Left forelimb (tissue), 1 donor: Measurements from ENCODE around the gene ZNRF4.
A peak's percentile ranks its signal among the peaks of the same experiment; 100 is the strongest.

Experiments
- DNase-seq: peaks from one replicate; pipeline ENCODE4 v3.0.0-alpha.2; 2018; ENCODE audit warnings: low spot score

Gene ZNRF4

DNA sequence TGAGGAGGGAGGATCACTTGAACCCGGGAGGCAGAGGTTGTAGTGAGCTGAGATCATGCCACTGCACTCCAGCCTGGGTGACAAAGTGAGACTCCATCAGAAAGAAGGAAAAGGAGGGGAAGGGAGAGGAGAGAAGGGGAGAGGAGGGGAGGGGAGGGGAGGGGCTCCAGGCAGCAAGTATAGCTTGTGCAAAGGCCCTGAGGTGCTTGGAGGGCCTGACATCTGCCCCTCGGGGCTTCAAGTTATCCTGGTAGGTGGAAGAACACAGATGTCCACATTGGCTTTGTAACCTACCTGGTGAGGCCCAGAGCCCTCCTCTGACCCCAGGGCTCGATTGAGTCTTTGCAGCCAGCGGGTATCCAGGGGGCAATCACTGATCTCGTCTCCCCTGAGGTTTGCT is 11.5 kb upstream of the ZNRF4 start:
- no peak for DNase-seq

DNA sequence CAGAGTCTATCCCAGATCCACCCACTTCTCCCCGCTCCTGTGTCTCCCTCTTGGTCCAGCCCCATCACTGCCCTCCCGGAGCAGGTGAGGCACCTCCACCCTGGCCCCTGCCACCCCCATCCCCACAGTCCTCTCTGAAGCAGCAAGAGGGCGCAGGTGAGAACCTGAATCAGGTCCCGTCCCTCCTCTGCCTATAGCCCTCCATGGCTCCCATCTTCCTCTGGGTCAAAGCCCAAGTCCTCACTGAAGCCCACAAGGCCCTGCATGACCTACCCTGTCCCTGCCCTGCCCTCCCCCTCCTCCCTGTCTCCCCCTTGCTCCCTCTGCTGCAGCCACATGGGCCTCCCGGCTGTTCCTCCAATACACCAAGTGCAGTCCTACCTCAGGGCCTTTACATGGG is 10.8 kb upstream of the ZNRF4 start:
- no peak for DNase-seq

DNA sequence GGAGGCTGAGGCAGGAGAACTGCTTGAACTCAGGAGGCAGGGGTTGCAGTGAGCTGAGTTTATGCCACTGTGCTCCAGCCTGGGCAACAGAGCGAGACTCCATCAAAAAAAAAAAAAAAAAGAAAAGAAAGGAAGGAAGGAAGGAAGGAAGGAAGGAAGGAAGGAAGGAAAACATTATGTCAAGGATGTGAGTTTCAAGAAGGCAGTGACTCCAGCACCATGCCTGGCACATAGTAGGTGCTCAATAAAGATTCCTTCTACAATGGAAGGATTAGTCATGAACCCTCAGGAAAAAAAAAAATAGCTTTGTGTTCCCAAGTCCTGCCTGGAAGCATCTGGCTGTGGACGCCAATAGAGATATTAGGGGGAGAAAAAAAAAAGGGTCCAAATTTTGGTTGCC is 10.1 kb upstream of the ZNRF4 start:
- no peak for DNase-seq

DNA sequence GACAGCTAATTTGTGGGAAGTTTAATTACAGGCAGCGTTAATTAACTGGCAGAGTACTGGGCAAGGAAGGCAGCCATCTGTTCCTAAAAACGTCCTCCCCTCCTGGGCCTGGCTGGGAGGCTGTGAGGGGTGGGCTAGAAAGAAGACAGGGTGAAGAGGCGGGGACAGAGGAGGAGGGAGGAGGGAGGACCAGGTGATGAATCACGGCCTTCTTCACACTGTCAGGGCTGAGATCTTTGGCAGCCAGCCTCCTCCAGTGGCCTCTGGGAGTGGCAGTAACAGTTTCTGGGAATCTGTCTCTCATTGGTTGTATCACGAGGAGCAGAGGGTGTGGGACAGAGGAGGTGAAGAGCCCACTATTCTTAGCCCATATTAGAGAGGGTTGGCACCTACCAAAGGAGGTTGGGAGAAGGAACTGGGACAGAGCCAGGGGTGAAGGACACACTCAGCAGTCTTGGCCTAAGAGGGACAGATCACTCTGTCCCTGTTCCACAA is 9.6 kb upstream of the ZNRF4 start:
- no peak for DNase-seq

DNA sequence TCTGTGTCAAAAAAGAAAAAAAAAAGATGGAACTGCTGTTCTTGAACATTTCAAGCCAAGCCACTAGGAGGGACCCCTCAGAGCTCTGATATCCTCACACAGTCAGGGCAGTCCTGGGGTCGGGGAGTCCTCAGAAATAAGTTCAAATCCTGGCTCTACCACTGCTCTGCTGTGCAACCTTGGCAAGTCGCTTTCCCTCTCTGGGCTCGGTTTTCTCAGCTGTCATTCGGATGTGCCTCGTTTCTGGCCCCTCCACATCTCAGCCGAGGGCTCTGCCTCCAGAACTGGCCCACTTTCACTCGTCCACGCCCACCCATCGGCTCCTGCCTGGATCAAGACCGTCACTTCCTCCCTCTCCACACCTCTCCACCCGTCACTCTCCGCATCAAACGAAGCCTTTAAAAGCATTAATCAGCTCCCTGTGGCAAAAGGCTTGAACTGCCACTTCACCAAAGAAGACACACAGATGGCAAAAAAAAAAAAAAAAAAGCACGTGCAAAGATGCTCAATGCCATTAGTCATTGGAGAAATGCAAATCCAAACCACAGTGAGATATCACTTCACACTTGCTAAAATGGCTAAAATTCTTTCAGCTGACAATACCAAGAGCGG is 7.4 kb upstream of the ZNRF4 start:
- DNase-seq: no peak

DNA sequence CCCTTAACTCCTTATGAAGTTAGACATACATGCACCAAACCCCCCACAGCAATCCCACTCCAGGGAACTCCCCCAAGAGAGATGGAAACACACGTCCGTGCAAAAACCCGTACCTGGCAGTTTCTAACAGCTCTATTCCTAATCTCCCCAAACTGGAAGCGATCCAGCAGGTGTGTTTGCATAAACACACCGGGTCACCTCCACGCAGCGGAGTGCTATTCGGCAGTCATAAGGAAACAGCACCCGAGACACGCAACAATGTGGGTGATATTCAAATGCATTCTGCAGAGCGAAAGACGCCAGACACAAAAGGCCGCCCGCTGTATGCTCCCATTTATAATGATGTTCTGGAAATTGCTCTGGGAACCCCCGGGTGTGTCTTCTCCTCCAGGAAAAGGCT is 6.8 kb upstream of the ZNRF4 start:
- no peak for DNase-seq

DNA sequence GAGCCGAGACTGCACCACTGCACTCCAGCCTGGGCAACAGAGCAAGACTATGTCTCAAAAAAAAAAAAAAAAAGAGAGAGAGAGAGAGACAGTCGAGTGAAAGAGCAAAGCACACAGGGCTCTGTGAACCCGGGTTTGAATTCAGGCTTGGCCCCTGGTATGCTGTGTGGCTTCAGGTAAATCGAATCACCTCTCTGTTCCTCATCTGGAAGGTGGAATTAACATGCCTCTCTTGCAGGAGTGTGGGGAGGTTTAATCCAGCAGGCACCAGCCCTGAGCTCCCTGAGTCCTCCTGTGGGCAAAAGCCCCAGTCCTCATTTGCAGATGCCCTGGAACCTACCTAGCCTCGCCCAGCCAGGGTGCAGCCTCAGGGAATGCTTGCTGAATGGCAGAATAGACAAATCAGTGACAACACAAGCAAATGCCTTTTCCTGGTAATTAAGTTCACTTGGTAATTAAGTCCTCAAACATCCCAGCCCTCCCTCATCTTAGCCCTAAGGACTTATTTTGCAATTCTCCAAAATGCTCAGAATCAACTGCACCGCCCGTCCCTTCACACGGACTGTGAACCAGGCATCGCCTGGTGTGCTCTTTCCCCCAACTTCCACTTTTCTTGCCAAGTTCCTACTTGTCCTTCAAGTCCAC is 4.6 kb upstream of the ZNRF4 start:
- no peak for DNase-seq

DNA sequence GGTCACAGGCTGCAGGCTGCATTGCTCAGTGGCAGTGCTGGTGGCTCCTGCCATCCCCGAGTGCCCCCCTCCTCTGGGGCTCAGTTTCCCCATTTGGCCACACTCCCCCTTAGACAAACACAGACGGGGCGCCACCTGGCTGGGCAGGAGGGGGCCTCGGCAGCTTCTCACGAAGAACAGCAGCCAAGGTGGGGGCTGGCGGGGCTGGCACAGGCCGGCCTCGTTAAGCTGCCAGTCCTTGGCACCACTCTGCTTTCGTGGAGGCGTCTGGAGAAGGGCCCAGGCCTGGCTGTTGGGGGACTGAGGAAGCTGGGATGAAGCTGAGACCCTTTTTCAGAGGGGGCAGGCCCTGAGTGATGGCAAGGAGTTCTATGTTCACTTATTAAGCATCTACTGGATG is 3.7 kb upstream of the ZNRF4 start:
- DNase-seq: no peak

DNA sequence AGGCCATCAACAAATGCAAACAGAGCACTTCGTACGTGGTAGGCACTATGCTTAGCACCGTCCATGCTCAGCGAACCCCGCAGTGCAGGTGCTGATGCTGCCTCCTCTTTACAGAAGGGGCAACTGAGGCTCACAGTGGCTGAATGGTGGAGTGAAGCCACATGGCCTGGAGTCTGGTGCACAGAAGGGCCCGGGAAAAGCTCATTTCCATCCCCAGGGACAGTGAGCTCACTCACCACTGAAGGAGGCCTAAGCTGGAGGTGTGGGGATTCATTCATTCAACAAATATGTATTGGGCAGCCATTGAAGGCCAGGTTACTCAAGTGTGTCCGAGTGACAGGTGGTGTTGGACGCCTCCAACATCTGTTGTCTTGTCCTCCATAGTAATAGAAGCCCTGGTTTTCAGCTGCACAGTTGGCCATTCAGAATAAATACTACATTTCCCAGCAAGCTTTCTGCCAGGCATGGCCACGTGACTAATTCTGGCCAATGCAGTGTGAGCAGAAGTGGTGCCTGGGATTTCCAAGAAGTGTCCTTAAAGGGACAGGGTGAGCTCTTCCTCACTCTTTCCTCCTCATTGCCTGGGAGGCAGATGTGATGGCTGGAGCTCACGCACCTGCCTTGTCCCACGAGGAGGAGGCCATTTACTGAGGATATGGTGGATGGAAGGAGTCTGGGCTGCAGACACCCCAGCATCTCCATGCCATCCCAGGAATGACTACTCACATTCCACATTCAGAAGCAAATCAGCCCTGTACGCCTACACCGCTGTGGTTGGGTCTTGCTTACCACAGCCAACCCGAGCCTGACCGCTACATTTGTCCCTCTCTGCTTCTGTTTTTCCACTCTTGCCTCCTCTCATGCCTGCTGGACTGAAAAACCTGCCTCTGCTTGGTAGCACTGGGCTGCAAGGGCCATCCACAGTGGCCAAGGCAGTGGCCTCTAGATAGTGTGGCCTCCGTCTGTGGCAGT is 2.3 kb upstream of the ZNRF4 start:
- DNase-seq: no peak

DNA sequence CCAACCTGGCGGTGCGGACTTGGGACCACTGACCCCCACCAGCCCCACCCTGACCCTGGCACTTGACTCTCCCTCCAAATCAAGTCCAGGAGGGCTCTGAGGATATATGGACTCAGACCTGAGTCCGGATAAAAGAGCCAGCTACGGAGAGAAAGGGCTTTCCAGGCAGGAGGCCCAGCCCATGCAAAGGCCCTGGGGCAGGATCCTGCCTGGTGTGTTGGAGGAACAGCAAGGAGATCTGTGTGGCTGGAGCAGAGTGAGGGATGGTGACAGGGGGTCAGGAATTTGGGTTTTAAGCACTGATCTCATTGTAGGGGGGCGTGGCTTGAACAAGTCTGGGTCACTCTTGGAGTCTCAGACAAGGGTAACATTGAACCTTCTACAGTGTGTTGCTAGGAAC is 474 bp upstream of the ZNRF4 start:
- no peak for DNase-seq

DNA sequence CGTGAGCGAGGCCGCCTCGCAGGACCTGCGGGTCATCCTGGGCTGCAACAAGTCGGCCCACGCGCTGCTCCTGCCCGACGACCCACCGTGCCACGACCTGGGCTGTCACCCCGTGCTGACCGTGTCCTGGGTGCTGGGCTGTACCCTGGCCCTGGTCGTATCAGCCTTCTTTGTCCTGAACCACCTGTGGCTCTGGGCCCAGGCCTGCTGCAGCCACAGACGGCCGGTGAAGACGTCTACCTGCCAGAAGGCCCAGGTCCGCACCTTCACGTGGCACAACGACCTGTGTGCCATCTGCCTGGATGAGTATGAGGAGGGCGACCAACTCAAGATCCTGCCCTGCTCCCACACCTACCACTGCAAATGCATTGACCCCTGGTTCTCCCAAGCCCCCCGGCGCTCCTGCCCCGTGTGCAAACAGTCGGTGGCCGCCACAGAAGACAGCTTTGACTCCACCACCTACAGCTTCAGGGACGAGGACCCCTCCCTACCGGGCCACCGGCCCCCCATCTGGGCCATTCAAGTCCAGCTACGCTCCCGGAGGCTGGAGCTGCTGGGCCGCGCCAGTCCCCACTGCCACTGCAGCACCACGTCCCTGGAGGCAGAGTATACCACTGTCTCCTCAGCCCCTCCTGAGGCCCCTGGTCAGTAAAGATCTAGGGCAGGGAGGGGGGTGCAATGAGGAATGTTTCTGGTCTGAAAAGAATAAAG is 1.1 kb downstream of the ZNRF4 start:
- DNase-seq: no peak

DNA sequence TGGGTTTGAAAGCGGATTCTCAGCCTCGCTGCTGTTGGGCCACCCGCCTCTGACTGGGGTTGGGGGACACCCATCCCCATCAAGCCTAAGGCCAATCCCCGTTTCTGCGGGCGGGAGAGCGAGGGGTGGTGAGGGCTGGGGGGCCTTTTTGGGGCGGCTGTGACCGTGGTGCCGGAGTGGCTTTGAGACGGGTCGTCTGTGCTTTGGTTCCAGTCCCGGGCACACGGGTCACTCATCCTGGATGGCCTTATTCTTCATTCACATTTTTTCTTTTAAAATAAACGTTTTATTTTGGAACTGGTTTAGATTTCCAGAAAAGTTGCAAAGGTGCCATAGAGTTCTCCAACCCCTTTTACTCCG is 1.6 kb downstream of the ZNRF4 start:
- no peak for DNase-seq

DNA sequence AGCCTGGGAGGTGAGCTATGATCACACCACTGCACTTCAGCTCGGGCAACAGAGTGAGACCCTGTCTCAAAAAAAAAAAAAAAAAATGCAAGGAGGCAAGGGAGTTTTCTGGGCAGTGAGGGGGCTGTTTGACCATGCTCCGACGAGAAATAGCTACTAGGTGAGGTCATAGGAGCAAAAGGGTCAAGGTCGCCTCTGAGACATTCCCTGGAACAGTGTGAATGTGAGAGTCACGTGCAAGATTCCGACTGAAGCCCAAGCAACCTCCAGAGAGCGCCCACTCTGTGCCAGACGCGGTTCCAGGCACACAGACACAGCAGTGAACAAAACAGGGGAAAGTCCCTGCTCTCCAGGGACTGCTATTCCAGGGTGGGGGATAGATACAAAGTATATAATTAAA is 2.5 kb downstream of the ZNRF4 start:
- no peak for DNase-seq

DNA sequence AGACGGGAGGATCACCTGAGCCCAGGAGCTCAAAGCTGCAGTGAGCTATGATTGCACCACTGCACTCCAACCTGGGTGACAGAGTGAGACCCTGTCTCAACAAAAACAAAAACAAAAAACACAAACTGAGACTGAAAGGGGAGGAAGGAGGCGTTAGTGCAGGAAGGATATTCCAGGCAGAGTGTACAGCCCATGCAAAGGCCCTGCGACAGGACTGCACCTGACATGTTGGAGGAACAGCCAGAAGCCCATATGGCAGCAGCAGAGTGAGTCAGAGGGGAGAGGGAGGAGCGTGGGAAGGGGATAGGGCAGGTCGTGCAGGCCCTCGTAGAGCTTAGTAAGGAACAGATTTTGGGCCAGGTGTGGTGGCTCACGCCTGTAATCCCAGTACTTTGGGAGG is 3.2 kb downstream of the ZNRF4 start:
- DNase-seq: no peak

DNA sequence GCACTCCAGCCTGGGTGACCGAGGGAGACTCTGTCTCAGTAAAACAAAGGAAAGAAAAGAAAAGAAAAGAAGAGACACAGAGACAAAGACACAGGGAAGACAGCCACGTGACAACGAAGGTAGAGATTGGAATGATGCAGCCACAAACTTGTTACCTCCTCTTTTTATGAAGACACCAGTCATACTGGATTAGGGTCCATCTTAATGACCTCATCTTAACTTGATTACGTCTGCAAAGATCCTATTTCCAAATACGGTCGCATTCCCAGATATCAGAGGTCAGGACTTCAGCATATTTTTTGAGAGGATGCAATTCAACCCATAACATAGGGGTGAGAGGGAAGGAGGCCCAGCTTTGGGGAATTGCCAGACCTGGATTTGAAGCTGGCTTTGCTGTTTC is 4.1 kb downstream of the ZNRF4 start:
- no peak for DNase-seq

DNA sequence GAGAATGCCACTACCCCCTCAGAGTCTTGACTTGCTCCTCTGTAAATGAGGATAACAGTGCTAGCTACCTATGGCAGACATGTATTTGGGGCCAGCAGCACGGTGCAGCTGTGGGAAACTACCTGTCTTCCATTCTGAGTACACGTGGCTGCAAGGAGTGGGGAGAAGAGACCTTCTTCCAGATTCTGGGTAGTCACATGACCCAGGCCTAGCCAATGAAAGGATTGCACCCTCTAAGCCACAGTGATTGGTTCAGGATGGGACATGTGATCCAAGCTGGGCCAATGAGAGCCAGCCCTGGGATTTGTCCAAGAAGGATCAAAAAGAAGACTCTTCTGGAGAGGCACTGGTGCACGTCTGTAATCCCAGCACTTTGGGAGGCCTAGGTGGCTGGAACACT is 5.5 kb downstream of the ZNRF4 start:
- no peak for DNase-seq

DNA sequence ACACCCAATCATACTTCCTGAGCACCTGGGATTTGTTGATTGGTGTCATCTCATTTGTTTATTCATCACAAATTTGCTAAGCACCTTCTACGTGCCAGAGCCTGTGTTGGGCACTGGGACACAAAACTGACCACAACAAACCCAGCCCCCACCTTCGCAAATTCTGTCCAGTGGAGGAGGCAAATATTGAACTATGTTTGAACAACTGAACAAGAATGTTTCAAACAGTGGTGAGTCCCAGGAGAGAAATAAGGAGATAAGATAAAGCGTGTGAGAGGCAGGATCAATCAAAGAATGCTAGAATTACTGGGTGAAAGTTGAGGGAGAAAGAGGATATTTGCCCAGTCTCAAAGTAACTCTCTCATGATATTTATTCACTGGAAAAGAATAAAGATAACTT is 8.7 kb downstream of the ZNRF4 start:
- DNase-seq: no peak

DNA sequence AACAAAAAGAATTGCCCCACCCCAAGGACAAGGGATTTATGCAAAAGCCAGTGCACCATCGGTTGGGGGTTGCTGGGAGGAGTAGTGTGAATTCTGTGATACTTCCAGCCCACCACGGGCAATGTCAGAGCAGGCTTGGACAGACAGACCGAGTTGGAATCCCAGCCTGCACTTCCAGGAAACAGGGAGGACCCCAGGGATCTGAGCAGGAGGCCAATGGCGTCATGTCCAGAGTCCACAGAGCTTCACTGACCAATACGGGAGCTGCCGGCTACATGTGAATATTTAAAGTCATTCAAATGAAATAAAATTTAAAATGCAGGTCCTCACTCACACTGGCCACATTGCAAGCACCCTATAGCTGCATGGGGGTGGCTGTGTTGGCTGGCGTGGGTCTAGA is 10.9 kb downstream of the ZNRF4 start:
- DNase-seq: no peak

DNA sequence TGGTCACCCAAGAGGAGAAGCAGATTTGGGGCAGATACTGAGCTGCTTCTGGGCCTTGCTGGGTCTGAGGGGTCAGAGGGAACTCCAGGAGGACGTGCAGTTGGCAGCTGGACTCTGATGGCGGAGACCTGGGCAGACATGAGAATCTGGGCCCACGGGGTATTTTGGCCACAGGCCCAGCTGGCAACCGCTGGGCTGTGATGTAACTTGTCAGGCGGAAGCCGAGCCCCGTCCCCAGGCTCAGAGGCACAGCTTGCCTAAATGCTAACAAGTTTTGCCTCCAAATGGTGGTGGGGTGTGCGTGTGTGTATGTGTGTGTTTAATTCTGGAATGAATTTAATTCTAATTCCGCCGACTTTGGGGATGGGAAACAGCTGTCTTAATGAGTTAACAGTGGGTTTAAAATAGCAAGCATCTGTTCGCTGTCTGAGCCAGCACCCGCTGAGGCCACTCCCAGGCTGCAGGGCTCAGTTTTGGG is 11.6 kb downstream of the ZNRF4 start:
- DNase-seq: peak; percentile 73

DNA sequence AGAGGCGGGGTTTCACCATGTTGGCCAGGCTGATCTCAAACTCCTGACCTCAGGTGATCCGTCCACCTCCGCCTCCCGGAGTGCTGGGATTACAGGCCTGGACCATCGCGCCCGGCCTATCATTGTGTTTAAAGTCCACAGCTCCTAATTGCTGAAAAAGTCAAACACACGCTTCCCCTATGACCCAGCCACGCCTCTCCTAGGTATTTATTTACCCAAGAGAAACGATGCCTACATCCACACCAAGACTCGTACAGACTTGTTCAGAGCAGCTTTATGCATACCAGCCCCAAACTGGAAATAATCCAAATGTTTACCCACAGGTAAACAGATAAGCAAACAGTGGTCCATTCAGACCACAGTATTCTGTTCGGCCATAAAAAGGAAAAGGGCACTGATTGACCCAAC is 15.1 kb downstream of the ZNRF4 start:
- no peak for DNase-seq

DNA sequence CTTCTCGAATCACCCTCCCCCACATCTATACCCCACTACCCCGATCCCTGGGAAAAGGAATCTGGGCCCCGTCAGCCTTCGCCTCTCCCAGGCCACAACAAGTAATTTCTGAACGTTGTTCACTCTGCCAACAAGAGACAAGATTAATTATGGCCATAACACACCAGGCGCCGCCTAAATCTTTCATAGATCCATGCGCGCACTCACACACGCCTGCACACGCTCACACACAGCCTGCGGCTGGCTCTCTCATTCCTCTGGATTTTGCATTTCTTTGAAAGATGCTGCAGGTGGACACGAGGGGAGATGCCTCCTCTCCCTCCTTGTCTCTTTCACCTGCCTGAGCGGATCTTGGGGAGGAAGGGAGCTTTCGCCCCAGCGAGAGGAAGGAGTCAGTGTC is 17.1 kb downstream of the ZNRF4 start:
- DNase-seq: no peak

DNA sequence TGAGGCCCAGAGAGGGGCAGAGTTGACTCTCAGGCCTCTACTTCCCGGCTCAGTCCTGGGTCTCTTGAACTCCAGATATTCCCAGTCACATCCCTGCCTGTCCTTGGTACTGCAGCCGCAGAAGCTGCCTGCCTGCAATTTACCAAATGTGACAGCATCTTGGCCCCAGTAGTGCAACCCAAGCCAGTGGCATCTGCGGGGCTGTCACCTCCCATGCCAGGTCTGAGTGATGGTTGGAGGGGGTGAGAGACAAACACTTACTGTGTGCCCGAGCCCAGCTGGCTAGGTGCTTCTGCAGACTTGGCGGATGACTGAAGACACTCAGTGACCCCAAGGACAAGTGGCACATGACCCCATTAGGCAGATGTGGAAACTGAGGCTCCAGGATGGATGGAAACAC is 18.4 kb downstream of the ZNRF4 start:
- DNase-seq: no peak
